Natural killer cell (primary cell): ENCODE results near the gene RAD9A. TPM values are rescaled to one million over a fixed set of nuclear protein-coding genes. Genes with fewer than 3 reads are reported as not detected.
A peak's percentile ranks its signal among the peaks of the same experiment; 100 is the strongest.

Source experiments
- ATAC-seq, 3 donors: fragments of 150-1000 bp in 2 of 3; fragments of 200-7000 bp in 1 of 3; cut with Tn5 transposase; 1 replicate in 1 of 3; 2 replicates in 2 of 3; pipeline ENCODE4 v1.10.0; 2021; ENCODE audit warnings: mild to moderate bottlenecking in 2 of 3, moderate library complexity in 2 of 3
- DNase-seq, 2 donors: peaks; one replicate each; pipeline versions ENCODE4 v3.0.0 to v3.0.0-alpha.2; 2013 to 2021; ENCODE audit warnings: mixed read lengths in 1 of 2
- H3K27ac ChIP-seq: one replicate; pipeline ENCODE4 v1.5.1; 2013; ENCODE audit warnings: mild to moderate bottlenecking, low read length
- H3K27me3 ChIP-seq: one replicate; pipeline ENCODE4 v1.6.1; 2013; ENCODE audit warnings: low read length; ENCODE audit not compliant: control insufficient read depth, insufficient read depth
- H3K36me3 ChIP-seq: one replicate; pipeline ENCODE4 v1.6.1; 2013; ENCODE audit warnings: low read length; ENCODE audit not compliant: control insufficient read depth, insufficient read depth
- H3K4me1 ChIP-seq: one replicate; pipeline ENCODE4 v1.6.1; 2013; ENCODE audit warnings: low read length; ENCODE audit not compliant: control insufficient read depth, insufficient read depth
- H3K4me3 ChIP-seq: one replicate; pipeline ENCODE4 v1.5.1; 2013; ENCODE audit warnings: low read length
- H3K9me3 ChIP-seq: one replicate; pipeline ENCODE4 v1.6.1; 2013; ENCODE audit warnings: low read length; ENCODE audit not compliant: control insufficient read depth, insufficient read depth
- H3K27ac Mint-ChIP-seq, 2 donors: one replicate each; pipeline ENCODE4 v1.8.0; 2022; ENCODE audit warnings: mild to moderate bottlenecking in 2 of 2, mixed read lengths in 2 of 2, moderate library complexity in 1 of 2
- H3K27me3 Mint-ChIP-seq, 2 donors: one replicate each; pipeline ENCODE4 v1.8.0; 2022; ENCODE audit warnings: low read depth in 2 of 2, mixed read lengths in 2 of 2
- H3K36me3 Mint-ChIP-seq: one replicate; pipeline ENCODE4 v1.8.0; 2022; ENCODE audit warnings: mixed read lengths
- H3K4me1 Mint-ChIP-seq, 2 donors: one replicate each; pipeline ENCODE4 v1.8.0; 2022; ENCODE audit warnings: mixed read lengths in 2 of 2
- H3K4me3 Mint-ChIP-seq: one replicate; pipeline ENCODE4 v1.8.0; 2022; ENCODE audit warnings: mild to moderate bottlenecking, moderate library complexity, mixed read lengths
- H3K9me3 Mint-ChIP-seq, 2 donors: one replicate each; pipeline ENCODE4 v1.8.0; 2022; ENCODE audit warnings: mixed read lengths in 2 of 2
- CTCF ChIP-seq: fragments of 200-600 bp; IDR thresholded peaks from one replicate; pipeline ENCODE4 v1.8.0; 2022; ENCODE audit warnings: antibody characterized with exemption
- WGBS: methylation state at CpG from one replicate; pipeline ENCODE4 v1.1.7; 2013; ENCODE audit warnings: missing lambda C conversion rate; ENCODE audit not compliant: insufficient coverage; 5-methylcytosine and 5-hydroxymethylcytosine counted together
- intact Hi-C: fragments of 100-400 bp; cut with micrococcal nuclease; formaldehyde crosslinking; loops from one replicate; pipeline ENCODE4 v1.14.2; 2022
- total RNA-seq, 4 donors: library from RNA; stranded (reverse); fragments of 120-200 nt in 1 of 4; gene quantifications; one replicate each; pipeline versions ENCODE4 v1.2.3 to v1.2.4, GENCODE V29; 2013 to 2022

RAD9A gene
- total RNA-seq, 3 donors from 2014 or later (not counting 1 experiment from before 2014, with no cell fraction given) = 30.2 to 47.1 (median 37.3) TPM

GRCh38 chr11:67436459-67437081 is 44.8 kb downstream of the RAD9A start:
- Mint-ChIP-seq H3K27me3 (no peaks in the 10 kb centered on the region), H3K4me1 (peaks cover 65 to 86% of the 10 kb centered on the region in 2 donors), H3K27ac (peak overlapping the region; percentile 85 to 88), H3K36me3 (no peaks in the 10 kb centered on the region), H3K9me3 (no peaks in the 10 kb centered on the region), H3K4me3 (peak overlapping the region; percentile 95)
- under 1% methylated on average over 6 of the region's 6 CpGs for WGBS
- H3K36me3 ChIP-seq = peaks cover 30% of the 10 kb centered on the region
- intact Hi-C loops = loop anchor here (2.0 kb wide), 1 partner anchor 34 kb away; no protein-coding TSS in a partner anchor
- no peak for TF ChIP-seq CTCF
- peaks cover 88% of the 10 kb centered on the region for H3K4me1 ChIP-seq
- no peaks in the 10 kb centered on the region for H3K27me3 ChIP-seq
- peak in 1 of 2 donors; percentile 71 for DNase-seq
- peak overlapping the region; percentile 81 for H3K4me3 ChIP-seq
- peak overlapping the region; percentile 41 for H3K27ac ChIP-seq
- ATAC-seq = peak in 2 of 3 donors; percentile 13 to 24
- no peaks in the 10 kb centered on the region for H3K9me3 ChIP-seq

GRCh38 chr11:67437082-67437808 is 45.5 kb downstream of the RAD9A start, which contains the start of gene PTPRCAP:
TSS of gene PTPRCAP (minus strand) at chr11:67437682. CDS start at chr11:67437619, 63 bp downstream.
- WGBS = under 1% methylated on average over 15 of the region's 26 CpGs
- Mint-ChIP-seq H3K4me1 (peaks cover 63 to 86% of the 10 kb centered on the region in 2 donors), H3K27ac (peak within 1 kb of the TSS; percentile 85 to 88), H3K4me3 (peak within 1 kb of the TSS; percentile 95), H3K36me3 (no peaks in the 10 kb centered on the region), H3K9me3 (no peaks in the 10 kb centered on the region), H3K27me3 (no peaks in the 10 kb centered on the region)
- ATAC-seq (peak; percentile 40 to 67 (median 58)), DNase-seq (peak; percentile 62 to 86)
- Histone ChIP-seq H3K27ac (peak within 1 kb of the TSS; percentile 75), H3K36me3 (peaks cover 23% of the 10 kb centered on the region), H3K27me3 (no peaks in the 10 kb centered on the region), H3K4me1 (peaks cover 89% of the 10 kb centered on the region), H3K9me3 (no peaks in the 10 kb centered on the region), H3K4me3 (peak within 1 kb of the TSS; percentile 81)
- intact Hi-C loops = loop anchor here (2.0 kb wide), 1 partner anchor 34 kb away; no protein-coding TSS in a partner anchor
- no peak for TF ChIP-seq CTCF

GRCh38 chr11:67437809-67438157 is 46.0 kb downstream of the RAD9A start:
- WGBS = 23% methylated on average over 3 of the region's 3 CpGs
- DNase-seq = no peak
- H3K4me3 ChIP-seq = peak overlapping the region; percentile 81
- Mint-ChIP-seq H3K36me3 (no peaks in the 10 kb centered on the region), H3K4me1 (peaks cover 62 to 87% of the 10 kb centered on the region in 2 donors), H3K27ac (peak overlapping the region; percentile 85 to 88), H3K9me3 (no peaks in the 10 kb centered on the region), H3K27me3 (no peaks in the 10 kb centered on the region), H3K4me3 (peak overlapping the region; percentile 95)
- TF ChIP-seq CTCF = no peak
- peaks cover 89% of the 10 kb centered on the region for H3K4me1 ChIP-seq
- H3K27ac ChIP-seq = peak overlapping the region; percentile 75
- no peaks in the 10 kb centered on the region for H3K9me3 ChIP-seq
- no peaks in the 10 kb centered on the region for H3K27me3 ChIP-seq
- ATAC-seq = no peak
- intact Hi-C loops = loop anchor here (2.0 kb wide), 1 partner anchor 35 kb away; no protein-coding TSS in a partner anchor
- peaks cover 21% of the 10 kb centered on the region for H3K36me3 ChIP-seq
